Fibroblast of skin of abdomen (primary cell): Measurements from ENCODE around the gene SLC7A11. TPM values are rescaled to one million over a fixed set of nuclear protein-coding genes. Genes with fewer than 3 reads are reported as not detected.

Source experiments
- DNase-seq: peaks from one replicate; pipeline ENCODE4 v3.0.0-alpha.2; 2013
- polyA plus RNA-seq, 2 experiments: library from polyadenylated mRNA; unstranded; fragments of 120-200 nt; gene quantifications; one replicate each; pipeline ENCODE4 v1.2.1, GENCODE V29; 2013; ENCODE audit not compliant: insufficient read length in 2 of 2

Gene SLC7A11
- polyA plus RNA-seq (2013, experiment 1 of 2; ENCODE audit: insufficient read length) = 39.5 TPM
- polyA plus RNA-seq (2013, experiment 2 of 2; ENCODE audit: insufficient read length) = 36.9 TPM

GRCh38 chr4:138242076-138242833 lies at the start of gene SLC7A11:
Gene SLC7A11 (minus strand): TSS chr4:138242349. CDS start chr4:138242069, 280 bp downstream.
- peak; percentile 99 for DNase-seq

GRCh38 chr4:138291431-138291830 lies 49.3 kb upstream of the SLC7A11 start:
- DNase-seq = no peak

DNA sequence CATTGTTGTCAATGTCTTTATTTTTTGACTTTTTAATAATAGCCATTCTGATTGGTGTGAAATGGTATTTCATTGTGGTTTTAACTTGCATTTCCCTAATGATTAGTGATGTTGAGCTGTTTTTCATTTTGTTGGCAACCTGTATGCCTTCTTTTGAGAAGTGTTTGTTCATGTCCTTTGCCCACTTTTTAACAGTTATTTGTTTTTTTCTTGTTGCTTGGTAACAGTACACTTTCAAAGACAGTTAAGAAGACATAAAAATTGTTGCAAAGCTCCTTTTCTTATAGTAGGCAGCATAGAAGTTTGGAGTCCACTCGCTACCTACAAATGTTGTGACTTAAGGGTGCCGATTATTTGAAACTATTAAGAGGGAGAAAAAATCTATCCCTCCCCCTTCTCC lies 48.7 kb upstream of the SLC7A11 start:
- no peak for DNase-seq

DNA sequence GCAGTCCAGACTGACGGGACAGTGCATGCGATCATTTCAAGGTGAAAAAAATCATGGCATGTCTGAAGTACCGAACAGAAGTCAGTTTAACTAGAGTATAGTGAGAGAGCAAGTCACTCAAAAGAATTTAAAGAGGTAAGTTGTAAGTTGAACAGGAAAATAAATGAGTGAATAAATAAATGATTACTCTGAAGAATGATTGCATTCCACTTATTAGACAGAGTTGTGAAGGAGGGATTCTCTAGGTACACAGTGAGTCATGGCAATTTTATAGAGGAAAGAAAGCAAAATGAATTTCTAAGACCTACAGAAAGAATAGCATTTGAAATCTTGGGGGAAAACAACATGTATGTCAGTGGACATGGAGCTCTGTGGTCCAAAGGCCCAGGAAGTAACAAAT lies 37.1 kb upstream of the SLC7A11 start:
- DNase-seq = no peak

DNA sequence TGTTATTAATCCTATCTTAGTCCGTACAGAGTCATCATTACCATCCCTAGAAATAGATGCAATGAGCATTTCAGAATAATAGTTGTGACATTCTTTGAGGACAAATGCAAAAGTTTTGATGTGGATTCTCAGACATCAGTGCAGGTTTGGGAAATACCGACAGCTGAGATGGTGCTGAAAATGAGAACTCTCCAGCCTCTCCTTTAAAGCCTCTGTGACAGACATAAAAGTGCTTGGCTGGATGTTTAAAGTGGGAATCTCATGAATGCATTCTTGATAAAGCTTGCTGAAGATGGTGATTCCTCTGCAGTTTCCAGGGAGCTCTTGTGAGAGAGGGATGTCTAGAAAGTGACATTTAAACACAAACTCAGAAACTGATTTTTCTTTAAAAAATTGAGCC lies 35.0 kb upstream of the SLC7A11 start:
- no peak for DNase-seq

GRCh38 chr4:138275963-138276621 lies 33.9 kb upstream of the SLC7A11 start:
- peak; percentile 73 for DNase-seq

DNA sequence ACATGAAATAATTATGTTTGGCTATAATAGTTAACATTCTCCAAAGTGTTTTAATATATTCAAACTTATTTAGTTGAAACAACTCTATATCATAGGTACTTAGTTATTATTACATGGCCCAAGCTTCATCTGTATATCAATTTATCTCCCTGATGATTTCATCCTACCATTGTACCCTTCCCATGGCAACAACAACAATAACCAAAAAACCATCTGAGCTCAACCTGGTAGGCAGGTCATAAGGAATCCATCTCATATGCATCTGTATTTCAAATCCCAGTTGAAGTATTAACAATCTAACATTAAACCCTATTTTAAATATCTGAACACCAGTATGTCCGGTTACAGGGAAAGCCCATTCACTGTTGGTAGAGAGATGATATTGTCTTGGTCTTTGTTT lies 33.1 kb upstream of the SLC7A11 start:
- no peak for DNase-seq

DNA sequence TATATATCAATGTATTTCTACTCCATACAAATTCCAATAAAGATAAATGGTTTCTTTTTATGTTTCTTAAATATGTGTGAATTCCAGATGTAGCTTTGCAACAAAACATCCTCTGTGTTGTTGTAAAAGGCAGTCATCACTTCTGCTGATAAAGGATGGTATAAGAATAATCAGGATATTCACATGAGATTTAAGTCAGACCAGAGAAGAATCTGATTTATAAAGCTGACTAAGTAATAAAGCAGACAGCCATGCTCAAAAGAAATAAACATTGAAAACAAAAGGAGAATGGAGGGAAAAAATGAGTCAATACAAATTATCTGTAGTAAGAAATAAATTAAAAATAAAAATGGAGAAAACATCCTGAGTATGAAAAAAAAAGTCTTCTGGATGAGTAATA lies 27.0 kb upstream of the SLC7A11 start:
- no peak for DNase-seq

GRCh38 chr4:138267835-138268234 lies 25.7 kb upstream of the SLC7A11 start:
- DNase-seq = no peak

DNA sequence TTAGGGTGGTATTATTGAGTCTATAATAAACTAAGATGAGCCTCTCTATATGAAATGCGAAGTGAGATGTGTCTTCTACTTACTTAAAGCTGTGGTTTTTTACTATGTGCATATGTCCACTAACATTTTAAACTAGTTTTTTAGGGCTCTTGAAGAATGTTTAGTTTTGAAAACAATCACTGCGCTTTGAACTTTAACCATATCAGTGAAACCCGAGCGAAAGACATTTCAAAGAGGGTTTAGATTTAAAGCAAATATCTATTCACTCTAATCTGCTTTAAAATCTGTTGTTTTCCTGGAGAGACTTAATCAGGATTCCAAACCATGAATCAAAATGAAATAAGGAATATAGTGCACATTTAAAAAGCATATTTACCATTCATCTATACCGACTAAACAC lies 24.8 kb upstream of the SLC7A11 start:
- no peak for DNase-seq

GRCh38 chr4:138263247-138263816 lies 21.2 kb upstream of the SLC7A11 start:
- DNase-seq = no peak

- DNase-seq = no peak
These were observed 20.3 kb upstream of the SLC7A11 start for GRCh38 chr4:138262469-138262868.

- DNase-seq = no peak
These were observed 19.9 kb upstream of the SLC7A11 start for GRCh38 chr4:138262030-138262429.

- DNase-seq = peak; percentile 61
These were observed 17.7 kb upstream of the SLC7A11 start for GRCh38 chr4:138259824-138260223.

GRCh38 chr4:138259271-138259670 lies 17.1 kb upstream of the SLC7A11 start:
- no peak for DNase-seq

DNA sequence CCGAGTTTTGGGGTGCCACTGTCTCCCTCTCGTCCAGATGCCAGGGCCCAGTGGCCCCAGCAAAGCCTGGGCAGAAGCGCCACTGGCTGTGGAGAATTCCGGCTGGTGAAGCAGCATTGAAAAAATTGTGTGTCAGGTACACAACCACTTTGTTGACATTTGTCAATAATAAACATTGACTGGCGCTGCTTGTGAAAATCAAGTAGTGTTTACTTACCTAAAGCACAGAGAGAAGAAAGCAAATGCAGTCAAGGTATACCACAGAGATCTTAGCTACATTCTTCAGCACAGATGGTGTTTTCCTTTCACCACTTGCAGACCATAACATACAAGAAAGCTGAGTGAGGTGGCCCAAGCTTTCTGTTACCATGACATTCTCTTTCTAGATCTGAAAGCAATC lies 14.5 kb upstream of the SLC7A11 start:
- no peak for DNase-seq

- no peak for DNase-seq
These were observed 13.9 kb upstream of the SLC7A11 start for GRCh38 chr4:138255917-138256597.

- no peak for DNase-seq
These were observed 10.4 kb upstream of the SLC7A11 start for GRCh38 chr4:138252551-138252950.

GRCh38 chr4:138251938-138252337 lies 9.8 kb upstream of the SLC7A11 start:
- no peak for DNase-seq

- no peak for DNase-seq
These were observed 7.0 kb upstream of the SLC7A11 start for GRCh38 chr4:138249132-138249531.

DNA sequence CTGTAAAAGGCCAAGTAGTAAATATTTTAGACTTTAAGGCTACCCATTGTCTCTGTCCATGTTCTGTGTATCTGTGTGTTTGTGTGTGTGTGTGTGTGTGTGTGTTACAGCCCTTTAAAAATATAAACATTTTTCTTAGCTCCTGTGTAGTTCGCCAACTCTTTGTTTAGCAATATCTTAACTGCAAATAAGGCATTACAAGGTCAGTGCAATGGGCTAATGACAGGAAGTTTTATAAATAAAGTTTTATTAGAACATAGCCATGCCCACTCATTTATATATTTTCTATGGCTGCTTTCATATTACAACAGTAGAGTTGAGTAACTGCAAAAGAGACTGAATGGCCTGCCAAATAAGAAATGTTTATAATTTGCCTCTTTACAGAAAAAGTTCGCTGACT lies 5.9 kb upstream of the SLC7A11 start:
- DNase-seq = no peak

GRCh38 chr4:138247643-138248042 lies 5.5 kb upstream of the SLC7A11 start:
- no peak for DNase-seq

DNA sequence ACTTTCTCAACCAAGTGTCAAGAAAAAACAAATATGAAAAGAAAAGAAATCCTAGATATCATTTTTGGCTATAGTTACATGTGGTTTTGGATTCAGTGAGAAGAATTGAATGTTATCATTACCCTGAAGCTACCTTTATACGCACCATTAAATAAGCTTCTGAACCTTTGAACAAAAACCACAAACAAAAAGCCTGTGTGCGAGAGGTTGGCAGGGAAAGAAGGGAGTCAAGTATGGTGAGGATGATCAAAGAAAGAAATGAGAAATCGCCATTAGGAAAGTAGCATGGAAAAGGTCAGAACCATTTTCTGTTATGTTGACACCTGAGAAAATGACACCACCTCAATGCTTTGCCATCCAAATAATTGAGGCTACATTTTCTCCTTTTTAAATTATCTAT lies 1.2 kb upstream of the SLC7A11 start:
- no peak for DNase-seq
